ENCODE measurements around the gene SLC25A44.

GRCh38 chr1:156226782-156227181 is 32.9 kb downstream of the SLC25A44 start:
- TF ChIP-seq CTCF (IDR thresholded peaks at IDR 0.05; ENCODE audit: poor library complexity, severe bottlenecking) (no peak), TAF1 (IDR thresholded peaks at IDR 0.05; ENCODE audit: low read depth) (no peak), POLR2AphosphoS5 (IDR thresholded peaks at IDR 0.05) (no peak), EZH2 (IDR thresholded peaks at IDR 0.05; ENCODE audit: borderline replicate concordance, insufficient read depth, low read length, poor library complexity, severe bottlenecking) (no peak), EP300 (conservative IDR thresholded peaks at IDR 0.05; ENCODE audit: poor library complexity, severe bottlenecking) (no peak), RAD21 (conservative IDR thresholded peaks at IDR 0.05) (no peak), MXI1 (conservative IDR thresholded peaks at IDR 0.05; ENCODE audit: poor library complexity, severe bottlenecking) (no peak)
- TF ChIP-seq, protein P1, sequence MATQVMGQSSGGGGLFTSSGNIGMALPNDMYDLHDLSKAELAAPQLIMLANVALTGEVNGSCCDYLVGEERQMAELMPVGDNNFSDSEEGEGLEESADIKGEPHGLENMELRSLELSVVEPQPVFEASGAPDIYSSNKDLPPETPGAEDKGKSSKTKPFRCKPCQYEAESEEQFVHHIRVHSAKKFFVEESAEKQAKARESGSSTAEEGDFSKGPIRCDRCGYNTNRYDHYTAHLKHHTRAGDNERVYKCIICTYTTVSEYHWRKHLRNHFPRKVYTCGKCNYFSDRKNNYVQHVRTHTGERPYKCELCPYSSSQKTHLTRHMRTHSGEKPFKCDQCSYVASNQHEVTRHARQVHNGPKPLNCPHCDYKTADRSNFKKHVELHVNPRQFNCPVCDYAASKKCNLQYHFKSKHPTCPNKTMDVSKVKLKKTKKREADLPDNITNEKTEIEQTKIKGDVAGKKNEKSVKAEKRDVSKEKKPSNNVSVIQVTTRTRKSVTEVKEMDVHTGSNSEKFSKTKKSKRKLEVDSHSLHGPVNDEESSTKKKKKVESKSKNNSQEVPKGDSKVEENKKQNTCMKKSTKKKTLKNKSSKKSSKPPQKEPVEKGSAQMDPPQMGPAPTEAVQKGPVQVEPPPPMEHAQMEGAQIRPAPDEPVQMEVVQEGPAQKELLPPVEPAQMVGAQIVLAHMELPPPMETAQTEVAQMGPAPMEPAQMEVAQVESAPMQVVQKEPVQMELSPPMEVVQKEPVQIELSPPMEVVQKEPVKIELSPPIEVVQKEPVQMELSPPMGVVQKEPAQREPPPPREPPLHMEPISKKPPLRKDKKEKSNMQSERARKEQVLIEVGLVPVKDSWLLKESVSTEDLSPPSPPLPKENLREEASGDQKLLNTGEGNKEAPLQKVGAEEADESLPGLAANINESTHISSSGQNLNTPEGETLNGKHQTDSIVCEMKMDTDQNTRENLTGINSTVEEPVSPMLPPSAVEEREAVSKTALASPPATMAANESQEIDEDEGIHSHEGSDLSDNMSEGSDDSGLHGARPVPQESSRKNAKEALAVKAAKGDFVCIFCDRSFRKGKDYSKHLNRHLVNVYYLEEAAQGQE (IDR thresholded peaks at IDR 0.05; ENCODE audit: borderline replicate concordance): no peak
